ENCODE measurements around the gene KIF23. TPM values are rescaled to one million over a fixed set of nuclear protein-coding genes. Genes with fewer than 3 reads are reported as not detected.

The KIF23 gene
- total RNA-seq, 1 donor from 2014 or later, result 1.3 TPM

GRCh38 chr15:69479081-69479480 is 64.9 kb downstream of the KIF23 start:
- H3K4me1 ChIP-seq, result peaks cover 6% of the 10 kb centered on the region
- intact Hi-C loops (cut with DNase I), result no loop called here
- DNase-seq (no peak), ATAC-seq (no peak)
- no peak overlapping the region for H3K4me3 ChIP-seq
- no peak for TF ChIP-seq CTCF (IDR thresholded peaks at IDR 0.05)
- H3K27ac ChIP-seq, result no peak overlapping the region
- no peaks in the 10 kb centered on the region for H3K27me3 ChIP-seq (ENCODE audit: low read depth)
- no peaks in the 10 kb centered on the region for H3K9me3 ChIP-seq
- no peaks in the 10 kb centered on the region for H3K36me3 ChIP-seq

- no peak overlapping the region for H3K4me3 ChIP-seq
- no peak overlapping the region for H3K27ac ChIP-seq
- no peaks in the 10 kb centered on the region for H3K9me3 ChIP-seq
- DNase-seq (no peak), ATAC-seq (no peak)
- no peaks in the 10 kb centered on the region for H3K36me3 ChIP-seq
- H3K27me3 ChIP-seq (ENCODE audit: low read depth), result no peaks in the 10 kb centered on the region
- TF ChIP-seq CTCF (IDR thresholded peaks at IDR 0.05), result no peak
- intact Hi-C loops (cut with DNase I), result no loop called here
- H3K4me1 ChIP-seq, result peaks cover 6% of the 10 kb centered on the region
These were observed 65.8 kb downstream of the KIF23 start for GRCh38 chr15:69479971-69480370.

GRCh38 chr15:69480932-69481331 is 66.8 kb downstream of the KIF23 start:
- Histone ChIP-seq H3K4me1 (peaks cover 1% of the 10 kb centered on the region), H3K9me3 (no peaks in the 10 kb centered on the region), H3K27ac (no peak overlapping the region), H3K36me3 (no peaks in the 10 kb centered on the region), H3K4me3 (no peak overlapping the region), H3K27me3 (ENCODE audit: low read depth) (no peaks in the 10 kb centered on the region)
- no peak for ATAC-seq
- no peak for DNase-seq
- intact Hi-C loops (cut with DNase I), result no loop called here
- TF ChIP-seq CTCF (IDR thresholded peaks at IDR 0.05), result no peak

GRCh38 chr15:69482686-69483256 is 68.6 kb downstream of the KIF23 start:
- intact Hi-C loops (cut with DNase I), result no loop called here
- Histone ChIP-seq H3K27ac (no peak overlapping the region), H3K4me3 (no peak overlapping the region), H3K36me3 (no peaks in the 10 kb centered on the region), H3K4me1 (no peaks in the 10 kb centered on the region), H3K27me3 (ENCODE audit: low read depth) (no peaks in the 10 kb centered on the region), H3K9me3 (no peaks in the 10 kb centered on the region)
- ATAC-seq (no peak), DNase-seq (no peak)
- TF ChIP-seq CTCF (IDR thresholded peaks at IDR 0.05), result no peak

GRCh38 chr15:69484837-69485236 is 70.7 kb downstream of the KIF23 start:
- no peaks in the 10 kb centered on the region for H3K27me3 ChIP-seq (ENCODE audit: low read depth)
- TF ChIP-seq CTCF (IDR thresholded peaks at IDR 0.05), result no peak
- H3K4me3 ChIP-seq, result no peak overlapping the region
- DNase-seq (no peak), ATAC-seq (peak in 1 of 2 donors; percentile 39)
- no peaks in the 10 kb centered on the region for H3K36me3 ChIP-seq
- H3K27ac ChIP-seq, result no peak overlapping the region
- no peaks in the 10 kb centered on the region for H3K9me3 ChIP-seq
- H3K4me1 ChIP-seq, result no peaks in the 10 kb centered on the region
- intact Hi-C loops (cut with DNase I), result no loop called here

All from lower lobe of right lung (tissue), 2 donors.